ENCODE results near the gene R3HDM2.

Gene R3HDM2

DNA sequence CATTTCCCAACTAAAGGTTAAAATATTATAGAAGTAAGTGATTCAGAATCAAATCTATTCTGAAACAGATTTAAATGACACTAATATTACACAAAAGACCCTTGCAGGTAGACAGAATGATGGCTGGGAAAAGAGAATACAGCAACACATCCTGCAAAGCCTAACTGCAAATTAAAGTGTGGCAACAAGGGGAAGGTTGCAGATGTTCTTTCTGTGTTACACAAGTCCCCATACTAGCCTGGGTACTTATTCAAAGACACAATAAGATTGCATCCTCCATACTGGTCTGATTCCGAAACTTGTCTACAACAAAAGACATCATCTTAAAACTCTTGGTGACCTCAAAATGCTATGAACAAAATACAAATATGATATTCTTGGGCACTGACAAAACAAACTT is 50.5 kb downstream of the R3HDM2 start:
- H3K4me3 ChIP-seq (ENCODE audit: low read depth, low read length) = no peak overlapping the region
- TF ChIP-seq MAX (IDR thresholded peaks at IDR 0.05; ENCODE audit: low read depth, low read length) (no peak), CTCF (IDR thresholded peaks at IDR 0.05; ENCODE audit: low read depth, low read length) (no peak), MYC (IDR thresholded peaks at IDR 0.05; ENCODE audit: low read depth, low read length) (no peak), POLR2A (IDR thresholded peaks at IDR 0.05; ENCODE audit: extremely low read depth, insufficient read length) (no peak)
- no peak for DNase-seq (ENCODE audit: low read depth)

DNA sequence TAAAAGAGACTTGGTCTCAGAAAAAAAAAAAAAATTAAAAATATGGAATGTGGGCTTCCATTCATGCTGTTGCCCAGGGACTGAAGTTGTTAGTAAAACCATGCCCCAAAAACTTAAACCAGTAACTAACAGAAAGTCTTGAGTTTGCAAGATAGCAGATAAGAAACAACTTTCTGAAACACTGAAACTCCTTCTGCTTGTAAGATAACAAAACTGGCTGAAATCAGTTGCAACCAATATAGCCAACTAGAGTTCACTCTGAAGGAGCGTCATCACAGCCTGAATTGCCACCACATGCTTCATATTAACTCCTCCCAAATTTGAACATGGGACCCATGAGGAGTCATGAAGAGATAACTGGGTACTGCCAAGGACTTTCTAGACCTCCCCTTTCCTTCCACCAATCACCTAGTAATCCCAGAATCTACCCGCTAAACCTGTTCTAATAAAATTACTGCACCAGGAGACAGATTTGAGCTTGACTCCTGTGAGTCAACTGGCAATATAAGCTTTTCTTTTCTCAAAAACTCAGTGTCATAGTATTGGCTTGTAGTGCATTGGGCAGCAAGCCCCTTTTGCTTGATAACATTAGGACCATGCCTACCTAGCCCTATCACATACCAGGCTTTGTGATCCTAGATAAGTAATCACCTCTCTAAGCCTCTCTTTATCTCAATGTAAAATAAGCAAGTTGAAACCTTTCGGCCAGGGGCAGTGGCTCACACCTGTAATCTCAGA is 53.6 kb downstream of the R3HDM2 start:
- H3K4me3 ChIP-seq (ENCODE audit: low read depth, low read length) = no peak overlapping the region
- no peak for DNase-seq (ENCODE audit: low read depth)
- TF ChIP-seq MYC (IDR thresholded peaks at IDR 0.05; ENCODE audit: low read depth, low read length) = no peak
- no peak for TF ChIP-seq MAX (IDR thresholded peaks at IDR 0.05; ENCODE audit: low read depth, low read length)
- TF ChIP-seq POLR2A (IDR thresholded peaks at IDR 0.05; ENCODE audit: extremely low read depth, insufficient read length) = no peak
- no peak for TF ChIP-seq CTCF (IDR thresholded peaks at IDR 0.05; ENCODE audit: low read depth, low read length)

- H3K4me3 ChIP-seq (ENCODE audit: low read depth, low read length) = no peak overlapping the region
- no peak for DNase-seq (ENCODE audit: low read depth)
- TF ChIP-seq MAX (IDR thresholded peaks at IDR 0.05; ENCODE audit: low read depth, low read length) = no peak
- no peak for TF ChIP-seq POLR2A (IDR thresholded peaks at IDR 0.05; ENCODE audit: extremely low read depth, insufficient read length)
- TF ChIP-seq MYC (IDR thresholded peaks at IDR 0.05; ENCODE audit: low read depth, low read length) = no peak
- TF ChIP-seq CTCF (IDR thresholded peaks at IDR 0.05; ENCODE audit: low read depth, low read length) = no peak
Measured at GRCh38 chr12:57372233-57372632, 58.6 kb downstream of the R3HDM2 start.

GRCh38 chr12:57370696-57371095 is 60.1 kb downstream of the R3HDM2 start:
- TF ChIP-seq MAX (IDR thresholded peaks at IDR 0.05; ENCODE audit: low read depth, low read length) (no peak), CTCF (IDR thresholded peaks at IDR 0.05; ENCODE audit: low read depth, low read length) (no peak), MYC (IDR thresholded peaks at IDR 0.05; ENCODE audit: low read depth, low read length) (no peak), POLR2A (IDR thresholded peaks at IDR 0.05; ENCODE audit: extremely low read depth, insufficient read length) (no peak)
- no peak overlapping the region for H3K4me3 ChIP-seq (ENCODE audit: low read depth, low read length)
- no peak for DNase-seq (ENCODE audit: low read depth)

- no peak overlapping the region for H3K4me3 ChIP-seq (ENCODE audit: low read depth, low read length)
- DNase-seq (ENCODE audit: low read depth) = no peak
- TF ChIP-seq MAX (IDR thresholded peaks at IDR 0.05; ENCODE audit: low read depth, low read length) (no peak), POLR2A (IDR thresholded peaks at IDR 0.05; ENCODE audit: extremely low read depth, insufficient read length) (no peak), CTCF (IDR thresholded peaks at IDR 0.05; ENCODE audit: low read depth, low read length) (no peak), MYC (IDR thresholded peaks at IDR 0.05; ENCODE audit: low read depth, low read length) (no peak)
Measured at GRCh38 chr12:57370072-57370471, 60.8 kb downstream of the R3HDM2 start.
